Measurements from ENCODE around the gene NELFB.

DNA sequence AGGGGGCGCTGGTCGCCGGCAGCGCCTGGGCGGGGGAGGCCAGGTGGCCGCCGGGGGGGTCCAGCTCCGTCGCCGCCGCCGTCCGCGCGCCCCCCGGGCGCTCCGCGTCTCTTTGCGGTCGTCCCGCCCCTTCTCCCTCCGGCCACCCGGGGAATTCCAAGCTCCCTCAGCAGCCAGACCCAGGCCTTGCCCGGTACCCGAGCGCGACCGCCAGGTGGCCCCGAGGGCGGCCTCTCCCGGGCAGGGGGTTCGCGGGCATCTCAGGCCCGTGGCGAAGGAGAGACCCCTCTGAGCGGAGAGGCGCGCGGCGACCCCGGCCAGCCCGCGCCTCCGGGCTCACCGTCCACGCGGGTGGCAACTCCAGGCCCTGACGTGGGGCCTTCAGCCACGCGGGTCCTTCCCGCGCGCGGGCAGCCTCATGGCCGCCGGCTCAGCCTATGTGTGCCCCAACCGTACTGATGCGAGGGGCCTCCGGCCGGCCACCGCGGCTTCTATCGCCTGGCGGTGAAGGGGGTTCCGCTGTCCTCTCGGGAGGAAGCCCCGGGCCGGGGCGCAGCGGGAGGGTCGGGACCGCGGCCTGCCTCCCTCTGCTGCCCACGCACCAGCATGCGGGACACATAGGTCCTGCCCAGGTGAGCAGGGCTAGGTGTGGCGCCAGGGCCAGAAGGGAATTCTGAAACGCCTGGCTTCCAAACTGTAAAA lies 47.5 kb downstream of the NELFB start:
- TF ChIP-seq CTCF (IDR thresholded peaks at IDR 0.05; ENCODE audit: low read depth, low read length) (peak; percentile 12), MAX (IDR thresholded peaks at IDR 0.05; ENCODE audit: low read depth, low read length) (no peak), POLR2A (IDR thresholded peaks at IDR 0.05; ENCODE audit: extremely low read depth, insufficient read length) (no peak)
